ENCODE results near the gene EP400.
A peak's percentile ranks its signal among the peaks of the same experiment; 100 is the strongest.

The EP400 gene

GRCh38 chr12:132057691-132058090 is 107.9 kb downstream of the EP400 start:
- Histone ChIP-seq H2AFZ (ENCODE audit: low read length) (no peak overlapping the region), H3K9ac (ENCODE audit: low read length) (no peak overlapping the region), H3K27me3 (ENCODE audit: insufficient read depth, low read length) (no peaks in the 10 kb centered on the region), H3K4me2 (ENCODE audit: low read length) (no peak overlapping the region), H3K9me3 (ENCODE audit: low read length) (no peaks in the 10 kb centered on the region), H3K4me3 (ENCODE audit: low read depth, low read length, poor library complexity, severe bottlenecking) (no peak overlapping the region), H3F3A (ENCODE audit: insufficient read depth, low read length) (peaks cover 2% of the 10 kb centered on the region; the same call in 1 of the 2 replicates), H4K20me1 (ENCODE audit: insufficient read depth, low read length) (no peaks in the 10 kb centered on the region), H3K9me2 (ENCODE audit: low read depth, low read length) (no peaks in the 10 kb centered on the region), H3K4me1 (ENCODE audit: insufficient read depth, low read length, severe bottlenecking) (peaks cover 65% of the 10 kb centered on the region), H3K36me3 (ENCODE audit: insufficient read depth, low read length) (peaks cover 67% of the 10 kb centered on the region), H3K27ac (ENCODE audit: low read depth, low read length, poor library complexity, severe bottlenecking) (no peak overlapping the region), H3K79me2 (ENCODE audit: insufficient read depth, low read length) (no peaks in the 10 kb centered on the region)
- TF ChIP-seq EZH2 (IDR thresholded peaks at IDR 0.05; ENCODE audit: borderline replicate concordance, low read length) (no peak), CTCF (IDR thresholded peaks at IDR 0.05; ENCODE audit: low read length) (no peak)

- Histone ChIP-seq H3K36me3 (ENCODE audit: insufficient read depth, low read length) (peaks cover 46% of the 10 kb centered on the region; the same call in 1 of the 2 replicates), H3K79me2 (ENCODE audit: insufficient read depth, low read length) (no peaks in the 10 kb centered on the region), H3K9me3 (ENCODE audit: low read length) (no peaks in the 10 kb centered on the region), H3K9ac (ENCODE audit: low read length) (no peak overlapping the region; the same call in 1 of the 2 replicates), H2AFZ (ENCODE audit: low read length) (no peak overlapping the region), H3K27me3 (ENCODE audit: insufficient read depth, low read length) (no peaks in the 10 kb centered on the region), H4K20me1 (ENCODE audit: insufficient read depth, low read length) (no peaks in the 10 kb centered on the region), H3K4me3 (ENCODE audit: low read depth, low read length, poor library complexity, severe bottlenecking) (no peak overlapping the region), H3K27ac (ENCODE audit: low read depth, low read length, poor library complexity, severe bottlenecking) (peak overlapping the region; percentile 94), H3F3A (ENCODE audit: insufficient read depth, low read length) (peaks cover 18% of the 10 kb centered on the region; the same call in 1 of the 2 replicates), H3K4me1 (ENCODE audit: insufficient read depth, low read length, severe bottlenecking) (peaks cover 65% of the 10 kb centered on the region), H3K9me2 (ENCODE audit: low read depth, low read length) (no peaks in the 10 kb centered on the region), H3K4me2 (ENCODE audit: low read length) (no peak overlapping the region)
- TF ChIP-seq CTCF (IDR thresholded peaks at IDR 0.05; ENCODE audit: low read length) (no peak), EZH2 (IDR thresholded peaks at IDR 0.05; ENCODE audit: borderline replicate concordance, low read length) (no peak)
Measured at GRCh38 chr12:132061197-132061596, 111.5 kb downstream of the EP400 start.

- peak overlapping the region; percentile 94 for H3K27ac ChIP-seq (ENCODE audit: low read depth, low read length, poor library complexity, severe bottlenecking)
- no peak overlapping the region for H3K4me3 ChIP-seq (ENCODE audit: low read depth, low read length, poor library complexity, severe bottlenecking)
- no peaks in the 10 kb centered on the region for H3K9me2 ChIP-seq (ENCODE audit: low read depth, low read length)
- peaks cover 18% of the 10 kb centered on the region; the same call in 1 of the 2 replicates for H3F3A ChIP-seq (ENCODE audit: insufficient read depth, low read length)
- no peak overlapping the region; the same call in 1 of the 2 replicates for H3K9ac ChIP-seq (ENCODE audit: low read length)
- no peak overlapping the region; the same call in 1 of the 2 replicates for H3K4me2 ChIP-seq (ENCODE audit: low read length)
- H2AFZ ChIP-seq (ENCODE audit: low read length): no peak overlapping the region
- H3K79me2 ChIP-seq (ENCODE audit: insufficient read depth, low read length): no peaks in the 10 kb centered on the region
- H3K4me1 ChIP-seq (ENCODE audit: insufficient read depth, low read length, severe bottlenecking): peaks cover 65% of the 10 kb centered on the region
- H3K9me3 ChIP-seq (ENCODE audit: low read length): no peaks in the 10 kb centered on the region
- peaks cover 40% of the 10 kb centered on the region; the same call in 1 of the 2 replicates for H3K36me3 ChIP-seq (ENCODE audit: insufficient read depth, low read length)
- H3K27me3 ChIP-seq (ENCODE audit: insufficient read depth, low read length): no peaks in the 10 kb centered on the region
- TF ChIP-seq CTCF (IDR thresholded peaks at IDR 0.05; ENCODE audit: low read length) (no peak), EZH2 (IDR thresholded peaks at IDR 0.05; ENCODE audit: borderline replicate concordance, low read length) (no peak)
- H4K20me1 ChIP-seq (ENCODE audit: insufficient read depth, low read length): no peaks in the 10 kb centered on the region
Measured at GRCh38 chr12:132061641-132062430, 112.1 kb downstream of the EP400 start.
